HG03575 (cell line): ENCODE measurements around the gene MLLT3.
"Not testable (repeated sequence)": the region's sequence is repeated elsewhere in the genome, so short reads cannot be mapped to it uniquely, and the experiment has no call there.

Experiments
- ATAC-seq: cut with Tn5 transposase; IDR thresholded peaks from one replicate; pipeline ENCODE4 v1.9.1; 2021; ENCODE audit not compliant: unreplicated experiment, insufficient number of reproducible peaks, low FRiP score; ENCODE audit errors: extremely low read depth

MLLT3 gene

DNA sequence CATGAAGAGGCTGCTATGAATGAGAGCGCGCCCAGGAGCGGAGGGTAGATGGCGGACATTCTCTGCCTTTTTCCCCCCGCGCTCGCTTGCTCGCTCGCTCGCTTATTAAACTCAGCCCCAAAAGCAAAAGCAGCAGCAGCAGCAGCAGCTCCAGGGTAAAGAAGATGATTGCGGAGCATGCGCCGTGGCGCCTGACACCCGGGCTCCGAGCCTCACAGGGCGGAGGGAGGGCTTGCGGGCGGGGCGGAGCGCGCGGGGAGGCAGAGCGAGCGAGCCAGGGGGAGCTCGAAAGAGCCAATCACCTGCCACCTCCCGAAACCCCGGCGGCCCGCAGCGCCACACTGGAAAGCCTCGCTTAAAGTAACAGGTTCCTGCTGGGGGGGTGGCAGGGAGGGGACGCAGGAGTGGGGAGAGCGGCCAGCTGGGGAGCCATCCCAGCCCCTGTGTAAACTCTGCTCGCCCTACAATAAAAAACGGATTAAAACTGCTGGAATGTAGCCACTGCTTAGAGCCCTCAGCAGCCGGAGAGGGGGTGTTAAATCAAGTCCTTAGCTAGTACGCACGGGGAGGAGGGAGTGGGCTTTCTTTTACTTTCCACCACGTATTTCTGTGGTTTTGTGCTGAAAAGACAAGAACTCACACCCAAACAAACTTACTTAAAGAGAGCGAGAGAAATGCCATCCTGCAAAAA is at the start of gene MLLT3:
TSS of gene MLLT3 (minus strand) at position 170 of the 691 bp plus-strand sequence.
- peak; percentile 34 for ATAC-seq

DNA sequence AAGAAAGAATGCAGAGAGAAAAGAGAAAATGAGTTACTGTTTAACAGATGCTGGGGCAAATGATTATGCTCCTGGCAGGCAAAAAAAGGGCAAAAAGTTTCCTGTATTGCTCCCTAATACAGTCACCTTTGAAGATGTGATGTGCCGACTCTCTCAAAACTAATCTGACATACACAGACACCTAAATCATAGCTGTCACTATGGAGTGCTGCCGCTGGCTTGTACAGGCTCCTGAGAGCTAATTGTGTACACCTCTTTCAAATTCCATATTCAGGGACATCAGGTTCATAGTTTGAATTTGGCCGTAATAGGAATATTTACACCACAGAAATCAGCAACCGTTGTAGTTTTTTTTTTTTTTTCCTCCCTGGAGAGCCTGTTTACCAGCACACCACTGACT is 49.3 kb upstream of the MLLT3 start:
- ATAC-seq = no peak

DNA sequence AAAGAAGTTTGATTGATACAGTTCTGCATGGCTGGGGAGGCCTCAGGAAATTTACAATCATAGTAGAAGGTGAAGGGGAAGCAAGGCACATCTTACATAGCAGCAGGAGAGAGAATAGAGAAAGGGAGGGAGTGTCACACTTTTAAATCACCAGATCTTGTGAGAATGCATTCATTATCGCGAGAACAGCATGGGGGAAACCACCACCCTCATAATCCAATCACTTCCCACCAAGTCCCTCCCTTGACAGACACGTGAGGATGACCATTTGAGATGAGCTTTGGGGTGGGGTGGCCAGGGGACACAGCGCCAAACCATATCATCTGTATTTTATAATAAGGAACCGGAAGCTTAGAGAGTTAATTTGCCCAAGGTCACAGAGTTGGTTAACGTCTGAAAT is 48.1 kb upstream of the MLLT3 start:
- ATAC-seq = no peak

DNA sequence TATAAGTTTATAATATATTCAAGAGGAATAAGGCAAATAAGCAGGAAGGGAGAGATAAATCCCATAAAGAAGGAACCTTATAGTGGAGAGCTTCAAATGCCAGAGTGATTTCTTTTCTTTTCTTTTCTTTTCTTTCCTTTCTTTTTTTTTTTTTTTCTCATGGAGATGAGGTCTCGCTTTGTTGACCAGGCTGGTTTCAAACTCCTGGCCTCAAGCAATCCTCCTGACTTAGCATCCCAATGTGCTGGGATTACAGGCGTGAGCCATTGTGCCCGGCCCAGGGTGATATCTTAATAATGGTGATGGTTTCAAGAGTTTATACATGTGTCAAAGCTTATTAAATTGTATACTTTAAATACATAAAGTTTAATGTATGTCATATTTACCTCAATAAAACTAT is 42.2 kb upstream of the MLLT3 start:
- no peak for ATAC-seq

DNA sequence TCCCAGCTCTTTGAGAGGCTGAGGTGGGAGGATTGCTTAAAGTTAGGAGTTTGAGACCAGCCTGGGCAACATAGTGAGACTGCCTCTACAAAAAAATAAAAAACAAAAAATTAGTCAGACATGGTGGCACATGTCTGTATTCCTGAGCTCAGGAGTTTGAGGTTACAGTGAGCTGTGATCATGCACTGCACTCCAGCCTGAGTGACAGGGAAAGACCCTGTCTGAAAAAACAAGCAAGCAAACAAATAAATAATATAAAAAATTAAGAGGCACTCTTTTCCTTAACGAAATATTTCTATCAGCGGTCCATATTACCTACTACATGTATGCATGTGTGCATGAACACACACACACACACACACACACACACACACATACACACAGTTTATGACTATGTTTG is 40.8 kb upstream of the MLLT3 start:
- no peak for ATAC-seq

DNA sequence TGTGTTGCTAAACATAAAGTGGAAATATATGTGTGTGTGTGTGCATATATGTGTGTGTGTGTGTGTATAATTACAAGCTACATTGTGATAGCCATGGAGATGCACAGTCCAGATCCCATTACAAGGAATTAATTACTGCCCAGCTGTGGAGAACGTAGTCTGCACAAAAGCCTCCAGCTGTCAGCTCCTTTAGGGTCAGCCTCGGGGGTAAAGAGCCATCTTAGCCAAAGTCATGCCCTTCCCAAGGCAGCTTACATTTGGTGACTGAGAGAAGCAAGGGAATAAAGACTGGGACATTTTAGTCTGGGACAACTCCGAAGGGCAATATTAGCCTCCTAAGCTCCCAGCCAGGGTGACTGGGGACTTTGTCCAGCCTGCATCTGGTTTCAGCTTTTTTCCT is 39.9 kb upstream of the MLLT3 start:
- ATAC-seq = no peak

DNA sequence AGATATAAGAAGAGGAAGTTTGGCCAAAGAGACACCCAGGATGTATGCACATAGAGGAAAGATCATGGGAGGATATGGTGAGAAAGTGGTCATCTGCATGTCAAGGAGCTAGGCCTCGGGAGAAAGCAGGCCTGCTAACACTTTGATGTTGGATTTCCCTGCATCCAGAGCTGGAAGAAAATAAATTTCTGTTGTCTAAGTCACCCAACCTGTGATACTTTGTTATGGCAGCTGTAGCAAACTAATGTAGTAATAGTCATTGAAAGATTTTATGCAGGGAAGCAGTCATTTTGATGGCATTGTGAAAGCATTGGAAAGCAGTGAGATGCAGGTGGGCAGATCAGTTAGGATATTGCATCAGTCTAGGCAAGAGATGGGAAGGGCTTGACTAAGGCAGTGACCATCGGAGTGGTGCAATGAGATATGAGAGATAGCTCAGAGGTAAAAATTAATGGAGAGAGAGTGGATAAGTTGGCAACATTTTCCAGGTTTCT is 37.2 kb upstream of the MLLT3 start:
- no peak for ATAC-seq

DNA sequence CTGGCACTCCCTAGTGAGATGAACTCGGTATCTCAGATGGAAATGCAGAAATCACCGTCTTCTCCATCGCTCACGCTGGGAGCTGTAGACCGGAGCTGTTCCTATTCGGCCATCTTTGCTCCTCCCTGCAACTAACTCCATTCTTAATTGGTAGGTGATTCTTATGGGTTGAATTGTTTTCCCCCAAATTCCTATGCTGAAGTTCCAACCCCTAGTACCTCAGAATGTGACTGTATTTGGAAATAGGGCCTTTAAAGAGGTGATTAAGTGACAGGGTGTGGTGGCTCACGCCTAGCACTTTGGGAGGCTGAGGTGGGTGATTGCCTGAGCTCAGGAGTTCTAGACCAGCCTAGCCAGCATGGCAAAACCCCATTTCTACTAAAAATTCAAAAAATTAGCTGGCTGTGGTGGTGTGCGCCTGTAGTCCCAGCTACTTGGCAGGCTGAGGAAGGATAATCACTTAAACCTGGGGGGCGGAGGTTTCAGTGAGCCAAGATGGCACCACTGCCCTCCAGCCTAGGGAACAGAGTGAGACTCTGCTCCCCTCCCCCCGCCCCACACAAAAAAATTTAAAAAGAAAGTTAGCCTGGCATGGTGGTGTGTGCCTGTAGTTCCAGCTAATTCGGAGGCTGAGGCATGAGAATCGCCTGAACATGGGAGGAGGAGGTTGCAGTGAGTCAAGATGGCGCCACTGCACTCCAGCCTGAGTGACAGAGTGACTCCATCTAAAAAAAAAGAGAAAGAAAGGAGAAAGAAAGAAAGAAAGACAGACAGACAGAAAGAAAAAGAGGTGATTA is 36.6 kb upstream of the MLLT3 start:
- no peak for ATAC-seq

DNA sequence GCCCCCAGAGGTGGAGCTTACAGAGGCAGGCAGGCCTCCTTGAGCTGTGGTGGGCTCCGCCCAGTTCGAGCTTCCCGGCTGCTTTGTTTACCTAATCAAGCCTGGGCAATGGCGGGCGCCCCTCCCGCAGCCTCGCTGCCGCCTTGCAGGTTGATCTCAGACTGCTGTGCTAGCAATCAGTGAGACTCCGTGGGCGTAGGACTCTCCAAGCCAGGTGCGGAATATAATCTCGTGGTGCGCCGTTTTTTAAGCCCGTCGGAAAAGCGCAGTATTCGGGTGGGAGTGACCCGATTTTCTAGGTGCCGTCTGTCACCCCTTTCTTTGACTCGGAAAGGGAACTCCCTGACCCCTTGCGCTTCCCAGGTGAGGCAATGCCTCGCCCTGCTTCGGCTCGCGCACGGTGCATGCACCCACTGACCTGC is 36.0 kb upstream of the MLLT3 start:
- not testable (repeated sequence) for ATAC-seq

DNA sequence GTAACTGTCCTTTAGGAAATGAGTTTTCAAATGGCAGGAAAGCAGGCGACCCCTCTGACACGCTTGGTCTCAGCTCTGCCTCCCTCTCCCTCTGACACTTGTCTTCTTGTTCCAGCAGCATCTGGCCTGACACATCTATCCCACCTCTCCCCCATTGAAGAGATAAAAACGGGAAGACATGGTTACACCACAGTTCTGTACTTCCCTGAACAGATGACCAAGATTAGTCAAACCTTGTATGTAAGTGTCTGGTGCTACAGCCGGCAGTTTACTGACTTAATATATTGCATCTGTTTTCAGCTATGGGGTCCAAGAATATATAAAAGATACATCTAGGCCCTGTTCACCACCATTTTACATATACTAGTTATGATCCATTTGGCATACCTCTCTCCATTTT is 29.6 kb upstream of the MLLT3 start:
- no peak for ATAC-seq

DNA sequence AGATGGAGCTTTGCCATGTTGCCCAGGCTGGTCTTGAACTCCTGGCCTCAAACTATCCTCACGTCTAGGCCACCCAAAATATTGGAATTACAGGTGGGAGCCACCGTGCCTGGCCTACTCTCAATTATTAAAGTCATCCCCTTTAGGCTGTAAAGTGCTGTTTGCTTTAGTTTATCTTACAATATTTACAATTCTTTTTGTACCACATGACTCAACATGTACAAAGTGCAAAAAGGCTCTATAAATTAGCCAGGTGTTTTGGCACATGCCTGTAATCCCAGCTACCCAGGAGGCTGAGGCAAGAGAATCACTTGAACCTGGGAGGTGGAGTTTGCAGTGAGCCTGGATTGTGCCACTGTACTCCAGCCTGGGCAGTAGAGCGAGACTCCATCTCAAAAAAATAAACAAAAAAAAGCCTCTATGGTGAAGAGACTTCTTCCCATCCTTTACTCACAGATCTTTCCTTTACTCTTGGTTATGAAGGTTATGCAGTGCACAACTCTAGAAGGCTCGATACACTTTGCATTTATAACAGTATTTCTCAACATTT is 28.5 kb upstream of the MLLT3 start:
- ATAC-seq = no peak

DNA sequence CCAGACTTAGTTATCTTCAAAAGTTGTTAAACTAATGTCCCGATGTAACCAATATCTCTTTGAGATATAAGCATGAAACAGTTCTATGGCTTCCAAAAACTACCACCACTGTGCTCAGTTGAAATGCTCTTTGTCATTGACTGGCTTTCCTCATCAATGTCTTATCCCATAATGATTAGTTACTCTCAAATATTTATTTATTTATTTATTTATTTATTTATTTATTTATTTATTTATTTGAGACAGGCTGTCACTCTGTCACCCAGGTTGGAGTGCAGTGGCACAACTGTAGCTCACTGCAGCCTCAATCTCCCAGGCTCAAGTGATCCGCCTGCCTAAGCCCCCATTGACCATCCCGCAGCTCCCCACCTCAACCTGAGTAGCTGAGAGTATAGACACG is 28.0 kb upstream of the MLLT3 start:
- no peak for ATAC-seq

DNA sequence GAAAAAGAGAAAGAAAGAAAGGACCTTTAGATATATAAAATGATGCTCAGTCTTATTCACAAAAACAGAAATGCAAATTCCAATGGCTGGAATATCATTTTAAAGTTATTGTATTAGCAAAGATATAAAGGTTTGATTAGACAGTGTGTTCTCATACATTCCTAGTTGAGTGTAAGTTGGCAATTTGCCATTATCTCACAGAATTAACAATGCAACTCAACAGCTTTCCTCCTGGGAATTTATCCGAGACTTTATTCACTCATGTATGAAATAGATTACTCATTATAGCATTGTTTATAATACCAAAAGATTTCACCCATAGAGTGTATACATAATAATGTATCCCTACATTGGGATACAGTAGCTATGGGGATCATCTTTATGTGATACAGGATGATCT is 27.1 kb upstream of the MLLT3 start:
- no peak for ATAC-seq

DNA sequence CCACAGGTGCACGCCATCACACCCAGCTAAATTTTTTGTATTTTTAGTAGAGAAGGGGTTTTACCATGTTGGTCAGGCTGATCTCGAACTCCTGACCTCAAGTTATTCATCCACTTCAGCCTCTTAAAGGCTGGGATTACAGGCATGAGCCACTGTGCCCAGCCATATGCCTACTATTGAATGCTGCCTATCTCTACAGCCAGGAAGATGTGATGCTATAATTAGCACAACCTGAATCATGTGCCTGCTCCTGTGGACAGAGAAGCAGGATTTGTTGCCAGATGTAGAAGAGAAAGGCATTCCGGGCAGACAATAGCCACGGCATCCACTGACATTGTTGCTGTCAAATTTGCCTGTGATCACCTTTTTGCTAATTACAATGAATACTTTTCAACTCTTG is 24.4 kb upstream of the MLLT3 start:
- no peak for ATAC-seq

DNA sequence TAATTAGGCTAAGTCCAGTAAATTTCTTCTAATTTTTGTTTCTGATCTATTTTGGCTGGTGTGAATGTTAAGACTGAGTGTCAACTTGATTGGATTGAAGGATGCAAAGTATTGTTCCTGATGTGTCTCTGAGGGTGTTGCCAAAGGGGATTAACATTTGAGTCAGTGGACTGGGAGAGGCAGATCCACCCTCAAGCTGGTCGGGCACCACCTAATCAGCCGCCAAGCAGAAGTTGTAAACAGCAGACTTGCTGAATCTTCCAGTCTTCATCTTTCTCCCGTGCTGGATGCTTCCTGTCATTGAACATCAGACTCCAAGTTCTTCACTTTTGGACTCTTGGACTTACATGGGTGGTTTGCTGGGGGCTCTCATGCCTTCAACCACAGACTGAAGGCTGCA is 21.4 kb upstream of the MLLT3 start:
- ATAC-seq = no peak

DNA sequence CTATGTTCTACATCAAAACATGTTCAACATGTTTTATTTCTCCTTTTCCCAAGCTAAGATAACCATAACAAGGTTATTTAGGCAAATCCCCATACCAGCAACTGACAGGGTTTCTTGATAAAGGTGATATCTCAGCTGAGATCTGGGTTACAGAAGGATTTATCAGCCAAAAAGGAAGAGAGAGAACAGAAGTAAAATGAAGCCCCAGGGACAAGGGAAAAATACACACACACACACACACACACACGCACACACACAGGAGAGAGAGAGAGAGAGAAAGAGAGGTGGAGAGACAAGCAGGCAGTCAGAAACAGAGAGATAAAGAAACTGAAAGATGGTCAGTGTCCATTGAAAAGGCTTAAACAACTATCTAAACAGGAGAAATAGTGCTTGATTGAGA is 19.7 kb upstream of the MLLT3 start:
- ATAC-seq = no peak

DNA sequence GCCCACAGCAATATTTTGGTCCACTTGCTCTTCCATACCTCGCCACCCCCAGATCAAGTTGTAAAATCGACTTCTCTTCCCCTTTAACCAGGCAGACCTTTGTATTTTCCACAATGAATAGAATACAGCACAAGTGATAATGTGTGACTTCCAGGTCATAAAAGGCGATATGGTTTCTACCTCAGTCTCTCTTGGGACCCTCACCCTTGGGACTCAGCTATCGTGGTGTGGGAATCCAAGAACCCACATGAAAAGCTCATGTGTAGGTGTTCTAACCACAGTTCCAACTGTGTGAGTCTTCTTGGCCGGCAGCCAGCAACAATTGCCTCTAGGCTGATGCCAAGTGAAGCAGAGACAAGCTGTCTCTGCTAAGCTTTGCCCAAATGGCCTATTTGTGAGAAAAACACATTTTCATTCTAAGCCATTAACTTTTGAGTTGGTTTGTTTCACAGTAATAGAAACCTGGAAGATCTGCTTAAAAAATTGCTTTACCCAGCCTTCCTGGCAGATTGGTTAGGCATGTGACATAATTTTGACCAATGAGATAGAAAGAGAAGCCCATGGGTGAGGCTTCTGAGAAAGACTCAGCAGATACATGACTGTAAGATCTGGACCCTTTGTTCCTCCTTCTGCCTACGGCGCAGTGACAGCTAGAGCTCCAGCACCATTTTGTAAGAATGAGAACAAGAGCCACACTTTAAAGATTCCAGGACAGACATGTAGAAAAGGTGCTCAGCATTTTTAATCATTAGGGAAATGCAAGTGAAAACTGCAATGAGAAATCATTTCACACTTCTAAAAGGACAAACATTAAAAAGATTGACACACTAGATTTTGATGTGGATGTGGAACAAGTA is 18.3 kb upstream of the MLLT3 start:
- ATAC-seq = peak; percentile 81

DNA sequence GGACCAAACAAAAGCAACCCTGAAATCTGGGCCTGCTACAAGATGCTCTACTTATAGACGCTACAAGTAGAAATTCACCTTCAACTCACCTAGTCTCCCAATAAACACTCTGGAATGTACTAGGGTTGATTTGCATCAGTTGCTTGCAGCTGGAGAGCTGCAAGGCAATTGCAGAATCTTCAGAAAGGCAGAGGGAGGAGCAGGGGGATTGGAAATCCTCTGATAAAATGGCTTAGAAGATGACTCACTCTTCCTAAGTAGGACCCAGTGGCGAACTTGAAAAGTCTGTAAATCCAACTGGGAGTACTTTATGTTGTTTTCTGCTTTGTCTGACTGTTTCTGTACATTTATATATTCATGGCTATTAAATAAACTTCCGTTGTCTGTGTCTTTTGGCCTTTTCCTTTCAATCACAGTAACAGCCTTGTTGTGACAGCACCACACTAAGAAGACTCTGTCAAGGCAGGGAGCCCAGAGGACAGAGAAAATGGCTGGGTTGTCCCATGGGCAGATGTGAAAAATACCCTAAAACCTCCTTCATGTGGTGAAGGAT is 14.7 kb upstream of the MLLT3 start:
- ATAC-seq = no peak

DNA sequence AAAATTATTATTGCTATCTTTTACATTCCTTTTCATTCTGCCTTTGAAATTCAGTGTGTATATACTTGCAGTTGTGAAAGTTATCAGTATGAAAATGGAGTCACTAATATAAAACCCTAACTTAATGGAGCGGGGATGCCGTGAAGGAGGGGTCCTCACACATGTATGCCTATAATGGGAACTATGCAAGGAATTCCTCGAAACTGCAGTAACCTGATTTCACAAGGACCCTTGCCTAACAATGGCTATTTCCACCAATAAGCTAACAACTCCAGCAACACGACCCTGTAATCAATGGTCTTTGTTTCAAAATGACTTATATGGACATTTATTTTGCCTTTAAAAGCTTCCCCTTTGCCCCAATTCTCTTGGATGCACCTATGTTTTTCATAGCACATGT is 12.6 kb upstream of the MLLT3 start:
- ATAC-seq = no peak
